ENCODE measurements around the gene PLEKHO1. TPM values are rescaled to one million over a fixed set of nuclear protein-coding genes. Genes with fewer than 3 reads are reported as not detected.

Gene PLEKHO1
- total and polyA plus RNA-seq, 4 donors, result 41.6 to 88.0 (median 60.1) TPM

DNA sequence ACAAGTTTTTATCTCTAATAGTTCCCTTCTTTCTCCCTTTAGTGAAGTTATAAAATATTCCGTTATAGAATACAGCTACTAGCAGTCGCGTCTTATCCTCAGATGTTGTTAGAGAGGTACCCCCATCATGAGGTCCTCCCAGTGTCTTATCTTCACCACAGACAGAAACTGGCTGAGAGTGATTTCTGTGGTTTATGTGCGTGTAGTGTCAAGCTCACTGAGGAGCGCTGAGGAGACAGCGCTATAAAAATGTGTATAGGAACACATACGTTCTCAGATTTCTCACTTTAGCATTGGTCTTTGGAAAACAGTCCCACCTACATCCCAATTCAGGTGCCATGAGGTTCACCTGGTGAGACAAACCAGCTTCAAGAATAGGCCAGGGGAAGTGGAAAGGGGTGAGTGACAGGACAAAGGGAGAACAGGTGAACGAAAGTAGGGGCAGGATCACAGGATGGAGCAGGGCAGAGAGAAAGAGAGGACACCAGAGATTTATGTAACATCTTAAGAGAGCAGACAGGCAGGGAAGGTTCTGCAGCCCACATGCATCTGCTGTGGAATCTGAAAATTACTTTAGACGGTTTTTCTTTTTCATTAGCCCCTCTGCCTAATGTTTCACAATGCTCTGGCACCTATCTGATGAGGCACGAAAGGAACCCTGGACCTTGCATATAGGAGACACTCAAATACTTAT lies 2.7 kb upstream of the PLEKHO1 start:
- H3K9ac ChIP-seq (ENCODE audit: insufficient read depth in 1 of 2, low read length in 2 of 2), result no peak overlapping the region
- no peaks in the 10 kb centered on the region for H3K9me3 ChIP-seq (ENCODE audit: control insufficient read depth in 4 of 4, insufficient read depth in 3 of 4, low read length in 3 of 4)
- H3K4me1 ChIP-seq (ENCODE audit: control insufficient read depth in 5 of 5, insufficient read depth in 5 of 5, low read length in 5 of 5), result peaks cover 4 to 24% (median 7%) of the 10 kb centered on the region in 5 donors
- peaks cover 0 to 8% (median 0%) of the 10 kb centered on the region in 4 donors for H3K36me3 ChIP-seq (ENCODE audit: control insufficient read depth in 4 of 4, insufficient read depth in 4 of 4, low read length in 4 of 4)
- ATAC-seq (ENCODE audit: insufficient read depth, low FRiP score) (no peak), DNase-seq (no peak)
- WGBS, 2 donors, result 65 to 81% methylated on average over 10 of the region's 10 CpGs
- TF ChIP-seq, protein P1, sequence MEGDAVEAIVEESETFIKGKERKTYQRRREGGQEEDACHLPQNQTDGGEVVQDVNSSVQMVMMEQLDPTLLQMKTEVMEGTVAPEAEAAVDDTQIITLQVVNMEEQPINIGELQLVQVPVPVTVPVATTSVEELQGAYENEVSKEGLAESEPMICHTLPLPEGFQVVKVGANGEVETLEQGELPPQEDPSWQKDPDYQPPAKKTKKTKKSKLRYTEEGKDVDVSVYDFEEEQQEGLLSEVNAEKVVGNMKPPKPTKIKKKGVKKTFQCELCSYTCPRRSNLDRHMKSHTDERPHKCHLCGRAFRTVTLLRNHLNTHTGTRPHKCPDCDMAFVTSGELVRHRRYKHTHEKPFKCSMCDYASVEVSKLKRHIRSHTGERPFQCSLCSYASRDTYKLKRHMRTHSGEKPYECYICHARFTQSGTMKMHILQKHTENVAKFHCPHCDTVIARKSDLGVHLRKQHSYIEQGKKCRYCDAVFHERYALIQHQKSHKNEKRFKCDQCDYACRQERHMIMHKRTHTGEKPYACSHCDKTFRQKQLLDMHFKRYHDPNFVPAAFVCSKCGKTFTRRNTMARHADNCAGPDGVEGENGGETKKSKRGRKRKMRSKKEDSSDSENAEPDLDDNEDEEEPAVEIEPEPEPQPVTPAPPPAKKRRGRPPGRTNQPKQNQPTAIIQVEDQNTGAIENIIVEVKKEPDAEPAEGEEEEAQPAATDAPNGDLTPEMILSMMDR (IDR thresholded peaks at IDR 0.05; ENCODE audit: control extremely low read depth, extremely low read depth), result no peak
- H3K27me3 ChIP-seq (ENCODE audit: control insufficient read depth in 3 of 3, insufficient read depth in 3 of 3, low read length in 2 of 3), result no peaks in the 10 kb centered on the region
- no peak overlapping the region for H3K27ac ChIP-seq (ENCODE audit: low read depth in 1 of 2, low read length in 1 of 2)
- no peak overlapping the region for H3K4me3 ChIP-seq

DNA sequence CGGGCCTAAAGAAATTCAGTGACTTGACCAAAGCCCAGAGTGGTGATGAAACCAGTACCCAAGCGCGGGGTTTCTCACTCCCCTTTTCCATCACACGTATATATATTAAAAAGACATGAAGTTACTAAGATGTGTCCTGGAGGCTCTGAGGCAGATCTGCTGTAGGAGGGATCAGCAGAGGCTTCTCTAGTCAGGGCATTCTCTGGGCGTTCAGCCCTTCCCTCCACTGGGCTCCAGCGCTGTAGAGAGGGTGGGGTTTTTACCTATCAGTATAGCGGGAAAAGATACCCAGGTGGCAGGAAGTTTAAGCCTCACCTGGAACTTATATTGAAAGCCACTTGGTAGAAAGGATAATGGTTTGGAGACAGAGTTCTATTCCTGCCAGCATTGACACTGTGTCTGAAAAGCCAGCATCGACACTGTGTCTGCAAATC lies 862 bp upstream of the PLEKHO1 start:
- no peaks in the 10 kb centered on the region for H3K27me3 ChIP-seq (ENCODE audit: control insufficient read depth in 3 of 3, insufficient read depth in 3 of 3, low read length in 2 of 3)
- peaks cover 7 to 33% (median 12%) of the 10 kb centered on the region in 5 donors for H3K4me1 ChIP-seq (ENCODE audit: control insufficient read depth in 5 of 5, insufficient read depth in 5 of 5, low read length in 5 of 5)
- no peak overlapping the region for H3K4me3 ChIP-seq
- peak overlapping the region; percentile 60 to 94 for H3K9ac ChIP-seq (ENCODE audit: insufficient read depth in 1 of 2, low read length in 2 of 2)
- WGBS, 2 donors, result 31 to 46% methylated on average over 8 of the region's 8 CpGs
- no peak for ATAC-seq (ENCODE audit: insufficient read depth, low FRiP score)
- peak in 2 of 3 donors; percentile 30 to 63 for DNase-seq
- peaks cover 0 to 14% (median 1%) of the 10 kb centered on the region in 4 donors for H3K36me3 ChIP-seq (ENCODE audit: control insufficient read depth in 4 of 4, insufficient read depth in 4 of 4, low read length in 4 of 4)
- peak overlapping the region; percentile 87 to 95 for H3K27ac ChIP-seq (ENCODE audit: low read depth in 1 of 2, low read length in 1 of 2)
- no peaks in the 10 kb centered on the region for H3K9me3 ChIP-seq (ENCODE audit: control insufficient read depth in 4 of 4, insufficient read depth in 3 of 4, low read length in 3 of 4)
- TF ChIP-seq, protein P1 (IDR thresholded peaks at IDR 0.05; ENCODE audit: control extremely low read depth, extremely low read depth), result no peak

DNA sequence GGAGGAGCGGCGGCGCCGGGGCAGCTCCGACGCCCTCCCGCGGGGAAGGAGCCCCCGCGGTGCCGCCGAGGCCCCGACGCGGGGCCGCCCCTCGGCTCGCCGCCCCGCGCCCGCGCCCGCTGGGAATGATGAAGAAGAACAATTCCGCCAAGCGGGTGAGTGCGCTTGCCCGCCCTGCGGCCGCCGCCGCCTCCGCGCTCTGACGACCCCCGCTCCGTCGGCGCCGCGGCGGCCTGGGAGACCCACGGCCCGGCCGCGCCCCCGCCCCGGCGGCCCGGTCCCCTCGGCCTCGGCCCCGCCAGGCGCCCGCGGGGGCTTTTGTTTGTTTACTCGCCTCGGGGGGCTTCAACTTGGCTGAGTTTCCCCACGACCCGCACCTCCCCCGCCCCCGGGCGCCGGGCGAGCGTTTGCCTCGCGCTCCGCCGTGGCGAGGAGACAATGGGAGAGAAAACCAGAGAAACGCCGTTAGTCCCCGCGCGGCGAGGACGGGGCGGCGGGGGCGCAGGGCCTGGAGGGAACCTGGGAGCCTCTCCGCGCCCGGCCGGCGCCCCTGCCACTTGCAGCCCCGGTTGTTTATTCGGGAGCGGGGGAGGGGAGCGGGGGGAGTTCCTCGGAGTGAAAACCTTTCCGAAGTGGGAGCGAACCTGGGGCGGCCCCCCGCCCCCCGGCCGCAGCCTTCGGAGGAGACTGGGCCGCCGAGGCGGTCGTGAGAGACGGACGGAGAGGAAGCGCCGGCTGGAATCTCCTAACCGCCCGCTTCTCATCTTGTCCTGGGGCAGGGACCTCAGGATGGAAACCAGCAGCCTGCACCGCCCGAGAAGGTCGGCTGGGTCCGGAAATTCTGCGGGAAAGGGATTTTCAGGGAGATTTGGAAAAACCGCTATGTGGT lies 661 bp downstream of the PLEKHO1 start:
- DNase-seq, result peak; percentile 42 to 57 (median 50)

More for the DNA sequence above, 661 bp downstream of the PLEKHO1 start:
- Histone ChIP-seq H3K9me3 (ENCODE audit: control insufficient read depth in 4 of 4, insufficient read depth in 3 of 4, low read length in 3 of 4) (no peaks in the 10 kb centered on the region), H3K36me3 (ENCODE audit: control insufficient read depth in 4 of 4, insufficient read depth in 4 of 4, low read length in 4 of 4) (peaks cover under 1 to 23% (median 12%) of the 10 kb centered on the region in 4 donors), H3K4me1 (ENCODE audit: control insufficient read depth in 5 of 5, insufficient read depth in 5 of 5, low read length in 5 of 5) (peaks cover 7 to 33% (median 10%) of the 10 kb centered on the region in 5 donors), H3K4me3 (peak overlapping the region; percentile 78), H3K27ac (ENCODE audit: low read depth in 1 of 2, low read length in 1 of 2) (peak overlapping the region; percentile 87 to 95), H3K9ac (ENCODE audit: insufficient read depth in 1 of 2, low read length in 2 of 2) (peak overlapping the region; percentile 41 to 87), H3K27me3 (ENCODE audit: control insufficient read depth in 3 of 3, insufficient read depth in 3 of 3, low read length in 2 of 3) (no peaks in the 10 kb centered on the region)
- 1% methylated on average over 104 to 114 of the region's 114 CpGs for WGBS, 2 donors
- ATAC-seq (ENCODE audit: insufficient read depth, low FRiP score), result no peak
- TF ChIP-seq, protein P1 (IDR thresholded peaks at IDR 0.05; ENCODE audit: control extremely low read depth, extremely low read depth), result no peak
